ENCODE data around the gene TINAGL1. TPM values are rescaled to one million over a fixed set of nuclear protein-coding genes. Genes with fewer than 3 reads are reported as not detected.

TINAGL1 gene
- total and polyA plus RNA-seq, 2 experiments from 2014 or later, result 46.2 to 64.4 TPM

DNA sequence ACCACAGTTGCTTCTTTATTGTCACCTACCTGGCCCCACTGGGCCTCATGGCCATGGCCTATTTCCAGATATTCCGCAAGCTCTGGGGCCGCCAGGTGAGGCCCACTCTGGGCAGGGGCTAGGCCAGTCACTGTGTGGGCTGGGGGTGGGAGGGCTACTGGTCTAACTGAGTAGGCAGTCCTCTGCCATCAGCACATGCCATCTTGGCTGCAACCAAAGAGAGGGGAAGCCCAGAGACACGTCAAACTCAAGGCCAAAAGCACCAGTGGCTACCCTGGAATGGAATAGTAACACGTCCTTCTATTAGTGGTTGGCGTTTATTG lies 45.1 kb downstream of the TINAGL1 start:
- Histone ChIP-seq H3K36me3 (replicated peaks; ENCODE audit: insufficient read depth, low read depth) (no peaks in the 10 kb centered on the region), H3K27me3 (peaks cover 9% of the 10 kb centered on the region), H4K20me1 (ENCODE audit: insufficient read depth, poor library complexity, severe bottlenecking) (no peaks in the 10 kb centered on the region), H3K4me3 (no peak overlapping the region), H3K9me2 (replicated peaks; ENCODE audit: insufficient read depth) (no peaks in the 10 kb centered on the region), H3K79me2 (no peaks in the 10 kb centered on the region), H3K4me2 (no peak overlapping the region), H3K27ac (no peak overlapping the region), H3K4me1 (ENCODE audit: insufficient read depth) (no peaks in the 10 kb centered on the region), H3K9me3 (ENCODE audit: low read depth) (no peaks in the 10 kb centered on the region), H2AFZ (no peak overlapping the region)
- TF ChIP-seq EZH2 (IDR thresholded peaks at IDR 0.05; ENCODE audit: borderline replicate concordance), result no peak
- no peak for TF ChIP-seq EZH2phosphoT487 (IDR thresholded peaks at IDR 0.05; ENCODE audit: low read depth, severe bottlenecking, unreplicated experiment)
- TF ChIP-seq, protein P1, sequence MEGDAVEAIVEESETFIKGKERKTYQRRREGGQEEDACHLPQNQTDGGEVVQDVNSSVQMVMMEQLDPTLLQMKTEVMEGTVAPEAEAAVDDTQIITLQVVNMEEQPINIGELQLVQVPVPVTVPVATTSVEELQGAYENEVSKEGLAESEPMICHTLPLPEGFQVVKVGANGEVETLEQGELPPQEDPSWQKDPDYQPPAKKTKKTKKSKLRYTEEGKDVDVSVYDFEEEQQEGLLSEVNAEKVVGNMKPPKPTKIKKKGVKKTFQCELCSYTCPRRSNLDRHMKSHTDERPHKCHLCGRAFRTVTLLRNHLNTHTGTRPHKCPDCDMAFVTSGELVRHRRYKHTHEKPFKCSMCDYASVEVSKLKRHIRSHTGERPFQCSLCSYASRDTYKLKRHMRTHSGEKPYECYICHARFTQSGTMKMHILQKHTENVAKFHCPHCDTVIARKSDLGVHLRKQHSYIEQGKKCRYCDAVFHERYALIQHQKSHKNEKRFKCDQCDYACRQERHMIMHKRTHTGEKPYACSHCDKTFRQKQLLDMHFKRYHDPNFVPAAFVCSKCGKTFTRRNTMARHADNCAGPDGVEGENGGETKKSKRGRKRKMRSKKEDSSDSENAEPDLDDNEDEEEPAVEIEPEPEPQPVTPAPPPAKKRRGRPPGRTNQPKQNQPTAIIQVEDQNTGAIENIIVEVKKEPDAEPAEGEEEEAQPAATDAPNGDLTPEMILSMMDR (IDR thresholded peaks at IDR 0.05; ENCODE audit: poor library complexity), result no peak
- 96% methylated on average over 5 of the region's 5 CpGs for WGBS (ENCODE audit: low lambda C conversion rate, missing lambda C conversion rate)
- no peak for DNase-seq (ENCODE audit: low spot score)

DNA sequence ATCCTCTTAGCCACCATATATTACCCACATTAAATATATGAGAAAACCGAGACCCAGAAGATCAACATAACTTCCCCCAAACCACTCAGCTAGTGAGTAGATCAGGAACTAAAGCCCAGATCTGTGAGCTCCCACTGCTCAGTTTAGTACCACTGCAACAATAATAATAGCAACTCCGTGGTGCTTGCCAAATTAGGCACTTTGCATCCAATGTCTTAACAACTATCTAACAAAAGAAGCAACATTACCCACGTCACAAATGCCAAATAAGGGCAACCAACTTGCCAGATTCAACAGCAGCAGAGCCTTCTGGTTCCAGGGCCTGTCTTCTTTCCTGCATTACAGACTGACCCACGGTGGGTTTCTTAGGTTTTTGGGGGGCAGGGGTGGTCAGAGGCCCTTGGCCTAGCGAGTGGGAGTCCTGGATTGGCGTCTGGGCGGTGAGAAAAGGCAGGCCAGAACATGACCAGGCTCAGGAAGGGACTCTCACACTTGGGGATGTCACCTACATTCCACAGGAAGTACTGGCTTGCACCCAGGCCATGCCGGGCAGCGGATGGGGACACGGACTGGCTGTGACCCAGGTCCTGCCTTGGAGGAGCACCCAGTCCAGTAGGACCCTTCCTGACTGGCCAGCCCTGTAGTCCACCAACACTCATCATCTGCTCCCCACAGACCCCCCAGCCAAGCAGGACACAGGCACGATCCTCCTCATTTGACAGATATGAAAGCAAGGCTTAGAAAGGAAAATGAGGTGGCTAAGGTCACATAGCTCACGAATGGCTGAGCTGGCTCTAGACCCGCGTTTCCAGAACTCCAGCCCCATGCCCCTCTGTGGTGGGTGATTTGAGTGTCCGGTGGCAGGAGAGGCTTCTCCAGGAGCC lies 45.8 kb downstream of the TINAGL1 start:
- H3K4me3 ChIP-seq, result no peak overlapping the region
- H3K79me2 ChIP-seq, result no peaks in the 10 kb centered on the region

DNA sequence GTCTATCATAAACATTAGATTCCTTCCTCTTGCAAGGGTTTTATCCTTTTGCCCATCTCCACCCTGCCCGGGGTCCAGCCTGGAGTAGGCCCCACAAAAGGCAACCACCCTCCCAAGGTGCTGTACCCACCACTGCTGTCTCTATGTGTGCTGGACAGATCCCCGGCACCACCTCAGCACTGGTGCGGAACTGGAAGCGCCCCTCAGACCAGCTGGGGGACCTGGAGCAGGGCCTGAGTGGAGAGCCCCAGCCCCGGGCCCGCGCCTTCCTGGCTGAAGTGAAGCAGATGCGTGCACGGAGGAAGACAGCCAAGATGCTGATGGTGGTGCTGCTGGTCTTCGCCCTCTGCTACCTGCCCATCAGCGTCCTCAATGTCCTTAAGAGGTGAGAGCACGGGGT lies 47.0 kb downstream of the TINAGL1 start:
- Histone ChIP-seq H4K20me1 (ENCODE audit: insufficient read depth, poor library complexity, severe bottlenecking) (no peaks in the 10 kb centered on the region), H3K4me3 (no peak overlapping the region), H3K36me3 (replicated peaks; ENCODE audit: insufficient read depth, low read depth) (no peaks in the 10 kb centered on the region), H3K4me2 (no peak overlapping the region), H3K79me2 (no peaks in the 10 kb centered on the region), H3K27me3 (no peaks in the 10 kb centered on the region), H3K27ac (no peak overlapping the region), H2AFZ (no peak overlapping the region), H3K4me1 (ENCODE audit: insufficient read depth) (peaks cover 3% of the 10 kb centered on the region), H3K9me3 (ENCODE audit: low read depth) (no peaks in the 10 kb centered on the region), H3K9me2 (replicated peaks; ENCODE audit: insufficient read depth) (no peaks in the 10 kb centered on the region)
- no peak for DNase-seq (ENCODE audit: low spot score)
- TF ChIP-seq, protein P1 (IDR thresholded peaks at IDR 0.05; ENCODE audit: poor library complexity), result no peak
- TF ChIP-seq EZH2phosphoT487 (IDR thresholded peaks at IDR 0.05; ENCODE audit: low read depth, severe bottlenecking, unreplicated experiment) (no peak), EZH2 (IDR thresholded peaks at IDR 0.05; ENCODE audit: borderline replicate concordance) (no peak)
- WGBS (ENCODE audit: low lambda C conversion rate, missing lambda C conversion rate), result 96% methylated on average over 12 of the region's 12 CpGs

More for the DNA sequence above, 45.8 kb downstream of the TINAGL1 start:
- WGBS (ENCODE audit: low lambda C conversion rate, missing lambda C conversion rate), result 90% methylated on average over 15 of the region's 15 CpGs
- no peak for DNase-seq (ENCODE audit: low spot score)
- Histone ChIP-seq H3K27me3 (peaks cover 3% of the 10 kb centered on the region), H3K27ac (no peak overlapping the region), H3K36me3 (replicated peaks; ENCODE audit: insufficient read depth, low read depth) (no peaks in the 10 kb centered on the region), H3K9me2 (replicated peaks; ENCODE audit: insufficient read depth) (no peaks in the 10 kb centered on the region), H3K9me3 (ENCODE audit: low read depth) (no peaks in the 10 kb centered on the region), H3K4me2 (no peak overlapping the region), H3K4me1 (ENCODE audit: insufficient read depth) (peaks cover 3% of the 10 kb centered on the region), H4K20me1 (ENCODE audit: insufficient read depth, poor library complexity, severe bottlenecking) (no peaks in the 10 kb centered on the region), H2AFZ (no peak overlapping the region)
- no peak for TF ChIP-seq EZH2 (IDR thresholded peaks at IDR 0.05; ENCODE audit: borderline replicate concordance)
- TF ChIP-seq EZH2phosphoT487 (IDR thresholded peaks at IDR 0.05; ENCODE audit: low read depth, severe bottlenecking, unreplicated experiment), result no peak
- TF ChIP-seq, protein P1 (IDR thresholded peaks at IDR 0.05; ENCODE audit: poor library complexity), result no peak
